Dermis blood vessel endothelial cell (primary cell): ENCODE data around the gene PFN2. TPM values are rescaled to one million over a fixed set of nuclear protein-coding genes. Genes with fewer than 3 reads are reported as not detected.
"Not testable (repeated sequence)": the region's sequence is repeated elsewhere in the genome, so short reads cannot be mapped to it uniquely, and the experiment has no call there.

Experiments used
- DNase-seq: peaks from one replicate; pipeline ENCODE4 v3.0.0; 2010
- total RNA-seq: library from RNA; depleted of rRNA; stranded (reverse); fragments of >200 nt; gene quantifications from 2 replicates; pipeline ENCODE4 v1.2.3, GENCODE V29; 2014

PFN2 gene
- total RNA-seq = 16.8 and 39.8 TPM in 2 replicates

GRCh38 chr3:149970716-149971402 lies at the start of gene PFN2:
PFN2 (minus strand) TSS chr3:149970895; CDS start chr3:149970856, 39 bp downstream.
- DNase-seq = peak; percentile 61

GRCh38 chr3:150015901-150016300 lies 45.2 kb upstream of the PFN2 start:
- no peak for DNase-seq

- DNase-seq = no peak
Observed at GRCh38 chr3:150014782-150015181, 44.1 kb upstream of the PFN2 start.

GRCh38 chr3:150013801-150014200 lies 43.1 kb upstream of the PFN2 start:
- DNase-seq = no peak

GRCh38 chr3:150006794-150007193 lies 36.1 kb upstream of the PFN2 start:
- no peak for DNase-seq

- peak; percentile 12 for DNase-seq
Observed at GRCh38 chr3:150005243-150006112, 34.8 kb upstream of the PFN2 start.

GRCh38 chr3:150000641-150001040 lies 29.9 kb upstream of the PFN2 start:
- DNase-seq = no peak

- no peak for DNase-seq
Observed at GRCh38 chr3:149999421-149999820, 28.7 kb upstream of the PFN2 start.

- no peak for DNase-seq
Observed at GRCh38 chr3:149998946-149999345, 28.3 kb upstream of the PFN2 start.

GRCh38 chr3:149992416-149993058 lies 21.8 kb upstream of the PFN2 start:
- DNase-seq = no peak

- DNase-seq = no peak
Observed at GRCh38 chr3:149990423-149990948, 19.8 kb upstream of the PFN2 start.

- DNase-seq = no peak
Observed at GRCh38 chr3:149989307-149989706, 18.6 kb upstream of the PFN2 start.

GRCh38 chr3:149983628-149984027 lies 12.9 kb upstream of the PFN2 start:
- DNase-seq = no peak

GRCh38 chr3:149983053-149983452 lies 12.4 kb upstream of the PFN2 start:
- DNase-seq = not testable (repeated sequence)

- not testable (repeated sequence) for DNase-seq
Observed at GRCh38 chr3:149981979-149982378, 11.3 kb upstream of the PFN2 start.

GRCh38 chr3:149977386-149977785 lies 6.7 kb upstream of the PFN2 start:
- no peak for DNase-seq

GRCh38 chr3:149975919-149976318 lies 5.2 kb upstream of the PFN2 start:
- no peak for DNase-seq

- DNase-seq = peak; percentile 56
Observed at GRCh38 chr3:149971403-149972075, 844 bp upstream of the PFN2 start.

- DNase-seq = peak; percentile 87
Observed at GRCh38 chr3:149969940-149970715, 567 bp downstream of the PFN2 start.

GRCh38 chr3:149969110-149969939 lies 1.4 kb downstream of the PFN2 start:
- DNase-seq = peak; percentile 53

GRCh38 chr3:149968216-149968615 lies 2.5 kb downstream of the PFN2 start:
- DNase-seq = no peak
